ENCODE data around the gene KCND1. TPM values are rescaled to one million over a fixed set of nuclear protein-coding genes. Genes with fewer than 3 reads are reported as not detected.

KCND1 gene
- total and polyA plus RNA-seq, 2 of the 4 experiments (the other 2 are of a cell fraction) = 0.36 to 1.8 TPM

DNA sequence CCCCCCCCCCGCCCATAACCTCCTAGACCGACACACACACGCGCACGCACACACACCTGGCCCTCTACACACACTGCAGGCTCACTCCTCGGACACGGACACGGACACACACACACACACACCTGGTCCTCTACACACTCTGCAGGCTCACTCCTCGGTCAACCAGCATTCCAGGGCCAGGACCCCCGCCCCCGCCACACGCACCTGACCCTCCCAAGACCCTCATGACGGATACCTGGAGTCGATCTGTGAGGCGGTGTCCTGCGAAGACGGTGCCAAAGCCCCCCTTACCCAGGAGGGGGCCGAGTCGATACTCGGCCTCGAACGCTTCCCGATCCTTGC lies 53.4 kb downstream of the KCND1 start (continued):
- TF ChIP-seq, protein P1, sequence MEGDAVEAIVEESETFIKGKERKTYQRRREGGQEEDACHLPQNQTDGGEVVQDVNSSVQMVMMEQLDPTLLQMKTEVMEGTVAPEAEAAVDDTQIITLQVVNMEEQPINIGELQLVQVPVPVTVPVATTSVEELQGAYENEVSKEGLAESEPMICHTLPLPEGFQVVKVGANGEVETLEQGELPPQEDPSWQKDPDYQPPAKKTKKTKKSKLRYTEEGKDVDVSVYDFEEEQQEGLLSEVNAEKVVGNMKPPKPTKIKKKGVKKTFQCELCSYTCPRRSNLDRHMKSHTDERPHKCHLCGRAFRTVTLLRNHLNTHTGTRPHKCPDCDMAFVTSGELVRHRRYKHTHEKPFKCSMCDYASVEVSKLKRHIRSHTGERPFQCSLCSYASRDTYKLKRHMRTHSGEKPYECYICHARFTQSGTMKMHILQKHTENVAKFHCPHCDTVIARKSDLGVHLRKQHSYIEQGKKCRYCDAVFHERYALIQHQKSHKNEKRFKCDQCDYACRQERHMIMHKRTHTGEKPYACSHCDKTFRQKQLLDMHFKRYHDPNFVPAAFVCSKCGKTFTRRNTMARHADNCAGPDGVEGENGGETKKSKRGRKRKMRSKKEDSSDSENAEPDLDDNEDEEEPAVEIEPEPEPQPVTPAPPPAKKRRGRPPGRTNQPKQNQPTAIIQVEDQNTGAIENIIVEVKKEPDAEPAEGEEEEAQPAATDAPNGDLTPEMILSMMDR (conservative IDR thresholded peaks at IDR 0.05; ENCODE audit: low read depth, low read length) = no peak
- TF ChIP-seq, protein P2, sequence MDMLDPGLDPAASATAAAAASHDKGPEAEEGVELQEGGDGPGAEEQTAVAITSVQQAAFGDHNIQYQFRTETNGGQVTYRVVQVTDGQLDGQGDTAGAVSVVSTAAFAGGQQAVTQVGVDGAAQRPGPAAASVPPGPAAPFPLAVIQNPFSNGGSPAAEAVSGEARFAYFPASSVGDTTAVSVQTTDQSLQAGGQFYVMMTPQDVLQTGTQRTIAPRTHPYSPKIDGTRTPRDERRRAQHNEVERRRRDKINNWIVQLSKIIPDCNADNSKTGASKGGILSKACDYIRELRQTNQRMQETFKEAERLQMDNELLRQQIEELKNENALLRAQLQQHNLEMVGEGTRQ (IDR thresholded peaks at IDR 0.05; ENCODE audit: low read depth, low read length) = no peak
- no peak for TF ChIP-seq RAD21 (IDR thresholded peaks at IDR 0.05; ENCODE audit: low read length)

All from IMR-90 (cell line).